KBM-7 (cell line): Measurements from ENCODE around the gene ERCC6L.
A peak's percentile ranks its signal among the peaks of the same experiment; 100 is the strongest.
"Not testable (repeated sequence)": the region's sequence is repeated elsewhere in the genome, so short reads cannot be mapped to it uniquely, and the experiment has no call there.

Experiments used
- DNase-seq: peaks from one replicate; pipeline ENCODE4 v3.0.0-alpha.2; 2015
- in situ Hi-C: fragments of 300-500 bp; cut with MboI; formaldehyde crosslinking; loops from 2 replicates; pipeline ENCODE4 v1.14.3; 2020; ENCODE audit warnings: low sequenced_read_pairs, low pct_unique_long_range_greater_than_20kb, mixed read lengths

Gene ERCC6L

GRCh38 chrX:72255445-72255844, 16.6 kb upstream of the ERCC6L start:
- in situ Hi-C loops, result no loop called here
- DNase-seq, result no peak

- in situ Hi-C loops, result no loop called here
- no peak for DNase-seq
These were observed 16.0 kb upstream of the ERCC6L start for GRCh38 chrX:72254816-72255215.

GRCh38 chrX:72253686-72254085, 14.9 kb upstream of the ERCC6L start:
- DNase-seq, result no peak
- in situ Hi-C loops, result no loop called here

- no peak for DNase-seq
- in situ Hi-C loops, result no loop called here
These were observed 8.5 kb upstream of the ERCC6L start for GRCh38 chrX:72247206-72247942.

GRCh38 chrX:72245461-72246089, 6.7 kb upstream of the ERCC6L start:
- in situ Hi-C loops, result no loop called here
- peak; percentile 75 for DNase-seq

- in situ Hi-C loops, result no loop called here
- DNase-seq, result peak; percentile 20
These were observed 4.6 kb upstream of the ERCC6L start for GRCh38 chrX:72243472-72243871.

GRCh38 chrX:72240976-72241375, 2.1 kb upstream of the ERCC6L start:
- DNase-seq, result no peak
- in situ Hi-C loops, result no loop called here

- no peak for DNase-seq
These were observed 644 bp downstream of the ERCC6L start for GRCh38 chrX:72238183-72238582.

GRCh38 chrX:72236841-72237240, 2.0 kb downstream of the ERCC6L start:
- no peak for DNase-seq
- in situ Hi-C loops, result no loop called here

More at GRCh38 chrX:72238183-72238582, 644 bp downstream of the ERCC6L start:
- in situ Hi-C loops, result no loop called here

- in situ Hi-C loops, result no loop called here
- DNase-seq, result no peak
These were observed 8.5 kb downstream of the ERCC6L start for GRCh38 chrX:72230290-72230689.

- DNase-seq, in situ Hi-C loops: not testable (repeated sequence)
These were observed 18.5 kb downstream of the ERCC6L start for GRCh38 chrX:72220375-72220774.

- in situ Hi-C loops, result no loop called here
- DNase-seq, result peak; percentile 8
These were observed 21.9 kb downstream of the ERCC6L start for GRCh38 chrX:72216973-72217372.

GRCh38 chrX:72208126-72208800, 30.6 kb downstream of the ERCC6L start:
- in situ Hi-C loops, result no loop called here
- no peak for DNase-seq

GRCh38 chrX:72207366-72207765, 31.5 kb downstream of the ERCC6L start:
- in situ Hi-C loops, result no loop called here
- DNase-seq, result no peak

GRCh38 chrX:72205706-72206105, 33.1 kb downstream of the ERCC6L start:
- in situ Hi-C loops, result no loop called here
- no peak for DNase-seq

- DNase-seq, result no peak
- in situ Hi-C loops, result no loop called here
These were observed 35.4 kb downstream of the ERCC6L start for GRCh38 chrX:72203421-72203820.

GRCh38 chrX:72202792-72203401, 35.9 kb downstream of the ERCC6L start:
- in situ Hi-C loops, result no loop called here
- no peak for DNase-seq

GRCh38 chrX:72201836-72202536, 36.8 kb downstream of the ERCC6L start:
- DNase-seq, result no peak
- in situ Hi-C loops, result no loop called here

GRCh38 chrX:72182924-72183323, 55.9 kb downstream of the ERCC6L start:
- in situ Hi-C loops, result no loop called here
- no peak for DNase-seq
